Raji (cell line): ENCODE results near the gene HECA.

ENCODE experiments used
- POLR2A ChIP-seq: IDR thresholded peaks from 2 replicates; pipeline ENCODE4 v1.6.1; 2011; ENCODE audit warnings: low read depth, low read length, control low read depth; ENCODE audit not compliant: insufficient read depth

Gene HECA

GRCh38 chr6:139134817-139135577, at the start of gene HECA:
Gene HECA (plus strand): TSS chr6:139135080. CDS start chr6:139135397, 317 bp downstream.
- TF ChIP-seq POLR2A = peak; percentile 68

GRCh38 chr6:139091826-139092225, 43.1 kb upstream of the HECA start:
- TF ChIP-seq POLR2A = no peak

GRCh38 chr6:139099984-139100383, 34.9 kb upstream of the HECA start:
- no peak for TF ChIP-seq POLR2A

GRCh38 chr6:139107051-139107450, 27.8 kb upstream of the HECA start:
- TF ChIP-seq POLR2A = no peak

- no peak for TF ChIP-seq POLR2A
These were observed 26.5 kb upstream of the HECA start for GRCh38 chr6:139108378-139108777.

GRCh38 chr6:139109558-139109957, 25.3 kb upstream of the HECA start:
- no peak for TF ChIP-seq POLR2A

GRCh38 chr6:139112146-139112545, 22.7 kb upstream of the HECA start:
- no peak for TF ChIP-seq POLR2A

GRCh38 chr6:139112561-139112960, 22.3 kb upstream of the HECA start:
- TF ChIP-seq POLR2A = no peak

GRCh38 chr6:139114746-139115145, 20.1 kb upstream of the HECA start:
- TF ChIP-seq POLR2A = no peak

- TF ChIP-seq POLR2A = no peak
These were observed 18.7 kb upstream of the HECA start for GRCh38 chr6:139115989-139116758.

GRCh38 chr6:139117734-139118133, 17.1 kb upstream of the HECA start:
- no peak for TF ChIP-seq POLR2A

GRCh38 chr6:139119552-139119951, 15.3 kb upstream of the HECA start:
- TF ChIP-seq POLR2A = no peak

GRCh38 chr6:139124887-139125672, 9.8 kb upstream of the HECA start:
- TF ChIP-seq POLR2A = no peak

GRCh38 chr6:139126255-139126654, 8.6 kb upstream of the HECA start:
- TF ChIP-seq POLR2A = no peak

- TF ChIP-seq POLR2A = no peak
These were observed 7.9 kb upstream of the HECA start for GRCh38 chr6:139126931-139127330.
